ENCODE data around the gene ITGB1. TPM values are rescaled to one million over a fixed set of nuclear protein-coding genes. Genes with fewer than 3 reads are reported as not detected.
A peak's percentile ranks its signal among the peaks of the same experiment; 100 is the strongest.

The ITGB1 gene
- total and polyA plus RNA-seq, 9 of the 15 experiments (the other 6 are each of a cell fraction or from before 2014, with no cell fraction given): 40.2 to 194 (median 155) TPM

GRCh38 chr10:32960022-32960421 is 2.0 kb upstream of the ITGB1 start (continued):
- TF ChIP-seq ETS2 (tag; IDR thresholded peaks at IDR 0.05; ENCODE audit: borderline replicate concordance, poor library complexity, severe bottlenecking): no peak
- TF ChIP-seq CBFA2T3 (IDR thresholded peaks at IDR 0.05): peak; percentile 86
- TF ChIP-seq, protein P1, sequence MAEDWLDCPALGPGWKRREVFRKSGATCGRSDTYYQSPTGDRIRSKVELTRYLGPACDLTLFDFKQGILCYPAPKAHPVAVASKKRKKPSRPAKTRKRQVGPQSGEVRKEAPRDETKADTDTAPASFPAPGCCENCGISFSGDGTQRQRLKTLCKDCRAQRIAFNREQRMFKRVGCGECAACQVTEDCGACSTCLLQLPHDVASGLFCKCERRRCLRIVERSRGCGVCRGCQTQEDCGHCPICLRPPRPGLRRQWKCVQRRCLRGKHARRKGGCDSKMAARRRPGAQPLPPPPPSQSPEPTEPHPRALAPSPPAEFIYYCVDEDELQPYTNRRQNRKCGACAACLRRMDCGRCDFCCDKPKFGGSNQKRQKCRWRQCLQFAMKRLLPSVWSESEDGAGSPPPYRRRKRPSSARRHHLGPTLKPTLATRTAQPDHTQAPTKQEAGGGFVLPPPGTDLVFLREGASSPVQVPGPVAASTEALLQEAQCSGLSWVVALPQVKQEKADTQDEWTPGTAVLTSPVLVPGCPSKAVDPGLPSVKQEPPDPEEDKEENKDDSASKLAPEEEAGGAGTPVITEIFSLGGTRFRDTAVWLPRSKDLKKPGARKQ (CRISPR knock-in tag; IDR thresholded peaks at IDR 0.05): no peak
- TF ChIP-seq MED1 (CRISPR knock-in tag; IDR thresholded peaks at IDR 0.05; ENCODE audit: borderline replicate concordance): no peak
- TF ChIP-seq STAG1 (CRISPR knock-in tag; IDR thresholded peaks at IDR 0.05; ENCODE audit: borderline replicate concordance): no peak
- no peak for TF ChIP-seq ZNF140 (CRISPR knock-in tag; IDR thresholded peaks at IDR 0.05)
- TF ChIP-seq DMBX1 (CRISPR knock-in tag; IDR thresholded peaks at IDR 0.05; ENCODE audit: borderline replicate concordance): peak; percentile 69; the same call in 1 of the 2 replicates
- no peak for TF ChIP-seq MBD2 (IDR thresholded peaks at IDR 0.05; ENCODE audit: borderline replicate concordance, low read depth)
- TF ChIP-seq FOXK1 (CRISPR knock-in tag; IDR thresholded peaks at IDR 0.05; ENCODE audit: borderline replicate concordance): no peak
- TF ChIP-seq RAD21 (CRISPR knock-in tag; conservative IDR thresholded peaks at IDR 0.05 in 1 of 2, IDR thresholded peaks at IDR 0.05 in 1 of 2): no peak
- no peak for TF ChIP-seq E2F3 (CRISPR knock-in tag; IDR thresholded peaks at IDR 0.05)
- no peak for TF ChIP-seq ZNF766 (CRISPR knock-in tag; conservative IDR thresholded peaks at IDR 0.05)
- TF ChIP-seq JUN (IDR thresholded peaks at IDR 0.05; ENCODE audit: borderline replicate concordance, low read depth, low read length): no peak
- TF ChIP-seq JUN (CRISPR knock-in tag; IDR thresholded peaks at IDR 0.05; ENCODE audit: borderline replicate concordance): no peak
- TF ChIP-seq NCOA4 (IDR thresholded peaks at IDR 0.05; ENCODE audit: partially characterized antibody): no peak
- TF ChIP-seq POLR2AphosphoS2 (IDR thresholded peaks at IDR 0.05; ENCODE audit: low read length): no peak
